ENCODE measurements around the gene WASL. TPM values are rescaled to one million over a fixed set of nuclear protein-coding genes. Genes with fewer than 3 reads are reported as not detected.

WASL gene
- total and polyA plus RNA-seq, 2 of the 13 experiments (the other 11 are each of a cell fraction or from before 2014, with no cell fraction given), result 7.9 to 12.8 TPM

DNA sequence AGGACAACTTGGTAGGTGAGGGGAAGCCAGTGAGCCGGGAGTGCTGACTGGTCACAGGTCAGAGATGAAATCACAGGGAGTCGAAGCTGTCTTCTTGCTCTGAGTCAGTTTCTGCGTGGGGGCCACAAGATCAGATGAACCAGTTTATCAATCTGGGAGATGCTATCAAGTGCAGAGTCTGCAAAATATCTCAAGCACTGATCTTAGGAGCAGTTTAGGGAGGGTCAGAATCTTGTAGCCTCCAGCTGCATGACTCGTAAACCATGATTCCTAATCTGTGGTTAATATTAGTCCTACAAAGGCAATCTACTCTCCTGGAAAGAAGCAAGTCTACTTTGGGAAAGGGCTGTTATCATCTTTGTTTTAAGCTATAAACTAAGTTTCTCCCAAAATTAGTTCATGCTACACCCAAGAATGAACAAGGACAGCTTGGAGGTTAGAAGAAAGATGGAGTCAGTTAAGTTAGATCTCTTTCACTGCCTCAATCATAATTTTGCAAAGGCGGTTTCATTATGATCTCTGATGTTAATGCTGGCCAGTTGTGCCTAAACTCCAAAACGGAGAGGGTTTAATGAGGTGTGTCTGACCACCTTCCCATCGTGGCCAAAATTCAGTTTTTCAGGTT, 101.6 kb downstream of the WASL start (continued):
- TF ChIP-seq, protein P1, sequence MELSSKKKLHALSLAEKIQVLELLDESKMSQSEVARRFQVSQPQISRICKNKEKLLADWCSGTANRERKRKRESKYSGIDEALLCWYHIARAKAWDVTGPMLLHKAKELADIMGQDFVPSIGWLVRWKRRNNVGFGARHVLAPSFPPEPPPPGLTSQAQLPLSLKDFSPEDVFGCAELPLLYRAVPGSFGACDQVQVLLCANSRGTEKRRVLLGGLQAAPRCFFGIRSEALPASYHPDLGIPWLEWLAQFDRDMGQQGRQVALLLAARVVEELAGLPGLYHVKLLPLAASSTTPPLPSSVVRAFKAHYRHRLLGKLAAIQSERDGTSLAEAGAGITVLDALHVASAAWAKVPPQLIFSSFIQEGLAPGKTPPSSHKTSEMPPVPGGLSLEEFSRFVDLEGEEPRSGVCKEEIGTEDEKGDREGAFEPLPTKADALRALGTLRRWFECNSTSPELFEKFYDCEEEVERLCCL (CRISPR knock-in tag; IDR thresholded peaks at IDR 0.05; ENCODE audit: borderline replicate concordance), result no peak
- TF ChIP-seq SRY (CRISPR knock-in tag; IDR thresholded peaks at IDR 0.05) (no peak), DMAP1 (CRISPR knock-in tag; IDR thresholded peaks at IDR 0.05) (no peak), KAT8 (CRISPR knock-in tag; IDR thresholded peaks at IDR 0.05) (no peak), ZNF292 (CRISPR knock-in tag; IDR thresholded peaks at IDR 0.05; ENCODE audit: borderline replicate concordance, low read depth) (no peak)

DNA sequence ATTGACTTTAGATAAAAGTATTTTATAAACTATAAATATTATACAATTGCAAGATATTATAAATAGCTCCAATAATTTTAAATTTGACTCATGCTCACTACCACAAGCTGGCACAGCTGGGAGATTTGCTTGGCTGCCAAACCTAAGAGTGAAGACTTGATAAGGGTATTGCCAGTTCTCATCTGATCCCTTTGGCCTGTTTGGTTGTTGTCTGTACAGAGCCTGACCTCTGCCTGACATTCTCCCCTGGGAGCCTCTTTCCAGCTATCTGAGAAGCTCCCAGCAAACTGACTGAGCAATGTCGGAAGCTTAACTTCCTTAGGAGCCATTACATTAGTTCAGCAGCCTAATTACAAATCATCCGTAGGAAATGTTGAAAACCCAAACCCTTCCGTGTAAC, 103.3 kb downstream of the WASL start:
- DNase-seq (ENCODE audit: low spot score) (no peak), FAIRE-seq (no peak), ATAC-seq (no peak)
- TF ChIP-seq, protein P2, sequence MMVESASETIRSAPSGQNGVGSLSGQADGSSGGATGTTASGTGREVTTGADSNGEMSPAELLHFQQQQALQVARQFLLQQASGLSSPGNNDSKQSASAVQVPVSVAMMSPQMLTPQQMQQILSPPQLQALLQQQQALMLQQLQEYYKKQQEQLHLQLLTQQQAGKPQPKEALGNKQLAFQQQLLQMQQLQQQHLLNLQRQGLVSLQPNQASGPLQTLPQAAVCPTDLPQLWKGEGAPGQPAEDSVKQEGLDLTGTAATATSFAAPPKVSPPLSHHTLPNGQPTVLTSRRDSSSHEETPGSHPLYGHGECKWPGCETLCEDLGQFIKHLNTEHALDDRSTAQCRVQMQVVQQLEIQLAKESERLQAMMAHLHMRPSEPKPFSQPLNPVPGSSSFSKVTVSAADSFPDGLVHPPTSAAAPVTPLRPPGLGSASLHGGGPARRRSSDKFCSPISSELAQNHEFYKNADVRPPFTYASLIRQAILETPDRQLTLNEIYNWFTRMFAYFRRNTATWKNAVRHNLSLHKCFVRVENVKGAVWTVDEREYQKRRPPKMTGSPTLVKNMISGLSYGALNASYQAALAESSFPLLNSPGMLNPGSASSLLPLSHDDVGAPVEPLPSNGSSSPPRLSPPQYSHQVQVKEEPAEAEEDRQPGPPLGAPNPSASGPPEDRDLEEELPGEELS (CRISPR knock-in tag; IDR thresholded peaks at IDR 0.05), result no peak
- no peak for TF ChIP-seq NFKB2 (CRISPR knock-in tag; IDR thresholded peaks at IDR 0.05; ENCODE audit: borderline replicate concordance)
- TF ChIP-seq REXO4 (CRISPR knock-in tag; IDR thresholded peaks at IDR 0.05; ENCODE audit: borderline replicate concordance), result no peak
- no peak for TF ChIP-seq ZNF605 (CRISPR knock-in tag; IDR thresholded peaks at IDR 0.05)
- TF ChIP-seq ZNF329 (CRISPR knock-in tag; IDR thresholded peaks at IDR 0.05; ENCODE audit: low read depth), result no peak
- TF ChIP-seq RFX3 (CRISPR knock-in tag; IDR thresholded peaks at IDR 0.05), result no peak
- no peak for TF ChIP-seq ZNF292 (CRISPR knock-in tag; IDR thresholded peaks at IDR 0.05; ENCODE audit: borderline replicate concordance, low read depth)
- no peak for TF ChIP-seq TAF15 (IDR thresholded peaks at IDR 0.05; ENCODE audit: low read depth, low read length, poor library complexity, severe bottlenecking)
- no peak for TF ChIP-seq PRPF4 (IDR thresholded peaks at IDR 0.05; ENCODE audit: low read depth, low read length, poor library complexity, severe bottlenecking)
- no peak for TF ChIP-seq SP5 (CRISPR knock-in tag; IDR thresholded peaks at IDR 0.05; ENCODE audit: borderline replicate concordance, low read depth)
- TF ChIP-seq, protein P3, sequence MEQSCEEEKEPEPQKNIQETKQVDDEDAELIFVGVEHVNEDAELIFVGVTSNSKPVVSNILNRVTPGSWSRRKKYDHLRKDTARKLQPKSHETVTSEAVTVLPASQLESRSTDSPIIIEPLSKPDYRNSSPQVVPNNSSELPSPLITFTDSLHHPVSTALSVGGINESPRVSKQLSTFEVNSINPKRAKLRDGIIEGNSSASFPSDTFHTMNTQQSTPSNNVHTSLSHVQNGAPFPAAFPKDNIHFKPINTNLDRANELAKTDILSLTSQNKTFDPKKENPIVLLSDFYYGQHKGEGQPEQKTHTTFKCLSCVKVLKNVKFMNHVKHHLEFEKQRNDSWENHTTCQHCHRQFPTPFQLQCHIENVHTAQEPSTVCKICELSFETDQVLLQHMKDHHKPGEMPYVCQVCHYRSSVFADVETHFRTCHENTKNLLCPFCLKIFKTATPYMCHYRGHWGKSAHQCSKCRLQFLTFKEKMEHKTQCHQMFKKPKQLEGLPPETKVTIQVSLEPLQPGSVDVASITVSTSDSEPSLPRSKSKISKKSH (CRISPR knock-in tag; IDR thresholded peaks at IDR 0.05; ENCODE audit: borderline replicate concordance), result no peak
- CTCF ChIA-PET (ENCODE audit: low intra/inter-chr PET ratio, low total read pairs), result no interaction called here
- WGBS (ENCODE audit: low lambda C conversion rate), result 67% methylated on average over 3 of the region's 3 CpGs
- H3K36me3 ChIP-seq (replicated peaks in 1 of 2; ENCODE audit: control insufficient read depth in 1 of 2, insufficient read depth in 2 of 2, low read length in 2 of 2), result no peaks in the 10 kb centered on the region
- intact Hi-C loops (cut with micrococcal nuclease; ENCODE audit: unreplicated experiment) (no loop called here), in situ Hi-C loops (cut with HindIII; ENCODE audit: extremely low pct_ligation_motif_present, low pct_unique_long_range_greater_than_20kb) (no loop called here)
- no TSS peak for BruUV-seq (replicated peaks)
- H3K4me2 ChIP-seq (ENCODE audit: low read depth, low read length), result no peak overlapping the region
- no peaks in the 10 kb centered on the region for H3K79me2 ChIP-seq (ENCODE audit: insufficient read depth, low read length)
- H3K9me3 ChIP-seq (ENCODE audit: low read length), result no peaks in the 10 kb centered on the region
- H3K27ac ChIP-seq (ENCODE audit: extremely low read length, insufficient read depth, low read length), result no peak overlapping the region
- no peak overlapping the region for H2AFZ ChIP-seq (ENCODE audit: low read length)
- H3K4me1 ChIP-seq (ENCODE audit: insufficient read depth, low read length), result peaks cover 15% of the 10 kb centered on the region
- POLR2A ChIA-PET, result no interaction called here
- no peak overlapping the region for H3K9ac ChIP-seq (ENCODE audit: insufficient read depth, low read depth, low read length)
- H3K27me3 ChIP-seq (ENCODE audit: control insufficient read depth in 1 of 2, insufficient read depth in 2 of 2, low read length in 2 of 2), result no peaks in the 10 kb centered on the region
- no peaks in the 10 kb centered on the region for H4K20me1 ChIP-seq (ENCODE audit: insufficient read depth, low read length)
- no peak overlapping the region for H3K4me3 ChIP-seq (replicated peaks in 1 of 3; ENCODE audit: insufficient read depth in 1 of 3, low read depth in 2 of 3, low read length in 3 of 3)
